Endothelial cell of umbilical vein (primary cell): Measurements from ENCODE around the gene RAD51B. TPM values are rescaled to one million over a fixed set of nuclear protein-coding genes. Genes with fewer than 3 reads are reported as not detected.

Source experiments
- BruUV-seq: library from RNA; stranded (reverse); fragments of 400-500 nt; replicated peaks from 2 replicates; lab custom pipeline; 2021; lab: Mats Ljungman, UMichigan
- CTCF ChIA-PET: fragments of 300-600, 350-600 bp; sonication (Branson Sonifier 250); formaldehyde crosslinking; loops from one replicate; lab custom pipeline; 2021; ENCODE audit warnings: antibody characterized with exemption, inconsistent platforms; lab: Charles Lee
- POLR2A ChIA-PET: fragments of 300-600, 350-600 bp; sonication (Branson Sonifier 250); formaldehyde crosslinking; loops from one replicate; lab custom pipeline; 2021; ENCODE audit warnings: antibody characterized with exemption, inconsistent platforms; lab: Charles Lee
- DNase-seq: peaks from one replicate; pipeline ENCODE4 v3.0.0-alpha.2; 2011; ENCODE audit warnings: low read depth, low spot score
- FAIRE-seq: peaks from 2 replicates; lab custom pipeline; 2011; peaks lifted over from hg19 to GRCh38; lab: Jason Lieb, UNC
- H2AFZ ChIP-seq: 2 replicates; pipeline ENCODE4 v1.6.0; 2012; ENCODE audit warnings: low read depth, low read length, control low read depth, inconsistent platforms
- H3K27ac ChIP-seq: 2 replicates; pipeline ENCODE4 v1.5.1; 2011; ENCODE audit warnings: low read depth, mild to moderate bottlenecking, control low read depth, low read length, moderate library complexity; ENCODE audit not compliant: insufficient read depth
- H3K27me3 ChIP-seq, 2 experiments: 2 replicates each; pipeline versions ENCODE4 v1.6.0 to v1.6.1; 2011; ENCODE audit warnings: low read length in 2 of 2, mixed read lengths in 1 of 2; ENCODE audit not compliant: control insufficient read depth in 2 of 2, insufficient read depth in 2 of 2
- H3K36me3 ChIP-seq, 2 experiments: 2 replicates in 1 of 2; 3 replicates in 1 of 2; pipeline ENCODE4 v1.5.1; 2011; ENCODE audit warnings: low read length in 2 of 2, mild to moderate bottlenecking in 1 of 2, moderate library complexity in 1 of 2; ENCODE audit not compliant: control insufficient read depth in 2 of 2, insufficient read depth in 2 of 2; ENCODE audit errors: extremely low read depth in 1 of 2
- H3K4me1 ChIP-seq: 3 replicates; pipeline ENCODE4 v1.5.1; 2011; ENCODE audit warnings: mild to moderate bottlenecking, low read length; ENCODE audit not compliant: control insufficient read depth, insufficient read depth; ENCODE audit errors: extremely low read depth
- H3K4me2 ChIP-seq: 2 replicates; pipeline ENCODE4 v1.6.1; 2011; ENCODE audit warnings: low read length, control low read depth, mixed read lengths; ENCODE audit not compliant: insufficient read depth
- H3K4me3 ChIP-seq, 3 experiments: fragments of 200-600 bp in 1 of 3; sonication (generic), shearing (Covaris generic) in 1 of 3; replicated peaks in 1 of 3; 2 replicates each; pipeline ENCODE4 v1.5.1; 2011 to 2016; ENCODE audit warnings: control low read depth in 3 of 3, low read length in 3 of 3, mild to moderate bottlenecking in 2 of 3, inconsistent platforms in 1 of 3, low read depth in 1 of 3, moderate library complexity in 1 of 3; ENCODE audit not compliant: insufficient read depth in 1 of 3
- H3K79me2 ChIP-seq: 2 replicates; pipeline ENCODE4 v1.6.0; 2012; ENCODE audit warnings: low read length, inconsistent platforms; ENCODE audit not compliant: control insufficient read depth, insufficient read depth
- H3K9ac ChIP-seq: replicated peaks from 2 replicates; pipeline ENCODE3; 2011; ENCODE audit warnings: low read length, control low read depth; ENCODE audit not compliant: insufficient read depth; ENCODE audit errors: extremely low read depth
- H3K9me1 ChIP-seq: replicated peaks from 3 replicates; pipeline ENCODE4 v1.6.0; 2011; ENCODE audit warnings: mild to moderate bottlenecking, low read length; ENCODE audit not compliant: control insufficient read depth, insufficient read depth; ENCODE audit errors: extremely low read depth
- H3K9me3 ChIP-seq: replicated peaks from 2 replicates; pipeline ENCODE4 v1.5.1; 2012; ENCODE audit warnings: low read length, inconsistent platforms; ENCODE audit not compliant: control insufficient read depth, insufficient read depth
- H4K20me1 ChIP-seq: replicated peaks from 2 replicates; pipeline ENCODE3; 2011; ENCODE audit warnings: mild to moderate bottlenecking, low read length; ENCODE audit not compliant: control insufficient read depth, insufficient read depth; ENCODE audit errors: extremely low read depth
- CTCF ChIP-seq, 2 donors: IDR thresholded peaks; 1 replicate in 1 of 2; 2 replicates in 1 of 2; pipeline ENCODE4 v1.5.1; 2011; ENCODE audit warnings: low read length in 2 of 2, mild to moderate bottlenecking in 2 of 2, moderate library complexity in 2 of 2, control low read depth in 1 of 2, inconsistent platforms in 1 of 2, low read depth in 1 of 2; ENCODE audit not compliant: insufficient read depth in 1 of 2; ENCODE audit errors: extremely low read depth in 1 of 2
- EZH2 ChIP-seq: IDR thresholded peaks from 2 replicates; pipeline ENCODE4 v1.6.1; 2012; ENCODE audit warnings: borderline replicate concordance, low read depth, mild to moderate bottlenecking, moderate library complexity, low read length, inconsistent platforms; ENCODE audit not compliant: severe bottlenecking
- FOS ChIP-seq: IDR thresholded peaks from 2 replicates; pipeline ENCODE4 v1.6.1; 2011; ENCODE audit warnings: mild to moderate bottlenecking, low read length, moderate library complexity, borderline replicate concordance; ENCODE audit not compliant: insufficient read depth
- GATA2 ChIP-seq: IDR thresholded peaks from 2 replicates; pipeline ENCODE4 v1.7.0; 2011; ENCODE audit warnings: low read depth, mild to moderate bottlenecking, moderate library complexity, mixed read lengths, low read length; ENCODE audit not compliant: insufficient read length, insufficient read depth
- JUN ChIP-seq: IDR thresholded peaks from 2 replicates; pipeline ENCODE4 v1.6.1; 2011; ENCODE audit warnings: borderline replicate concordance, low read depth; ENCODE audit not compliant: insufficient read length, insufficient read depth
- MAX ChIP-seq: IDR thresholded peaks from 2 replicates; pipeline ENCODE4 v1.6.1; 2011; ENCODE audit not compliant: insufficient read depth, insufficient read length
- MYC ChIP-seq: IDR thresholded peaks from one replicate; pipeline ENCODE4 v1.6.1; 2011; ENCODE audit warnings: mild to moderate bottlenecking, low read depth, low read length
- POLR2A ChIP-seq: IDR thresholded peaks from 2 replicates; pipeline ENCODE4 v1.6.1; 2012; ENCODE audit warnings: low read depth, mild to moderate bottlenecking, control low read depth, low read length
- POLR2AphosphoS5 ChIP-seq: IDR thresholded peaks from 2 replicates; pipeline ENCODE4 v1.6.1; 2012; ENCODE audit warnings: low read depth, mild to moderate bottlenecking, control low read depth, low read length, moderate library complexity; ENCODE audit not compliant: insufficient read depth
- dilution Hi-C: fragments of 300-500 bp; cut with MboI; formaldehyde crosslinking; loops from one replicate; pipeline ENCODE4 v1.15.0; 2019; ENCODE audit warnings: low sequenced_read_pairs; ENCODE audit not compliant: extremely low pct_ligation_motif_present
- intact Hi-C: fragments of 100-400 bp; cut with micrococcal nuclease; formaldehyde crosslinking; loops from one replicate; pipeline ENCODE4 v1.10.0; 2022
- polyA plus RNA-seq, 4 experiments: library from polyadenylated mRNA; depleted of rRNA in 3 of 4; stranded (reverse) in 3 of 4; unstranded in 1 of 4; fragments of >200 nt; gene quantifications; 2 replicates each; pipeline versions ENCODE4 v1.2.1 to v1.2.3, GENCODE V29; 2011 to 2012; ENCODE audit warnings: missing spikeins in 1 of 4
- total RNA-seq: library from RNA; stranded (reverse); gene quantifications from 2 replicates; pipeline ENCODE4 v1.2.3, GENCODE V29; 2021

Gene RAD51B
- total and polyA plus RNA-seq, 2 donors (not counting 3 experiments of a cell fraction or from before 2014, with no cell fraction given), result 3.9 to 19.0 TPM

- ChIA-PET POLR2A (no interaction called here), CTCF (interaction anchor here (1.2 kb wide), 1 partner anchor 99 kb away, joined by 3 read pairs; no protein-coding TSS in a partner anchor)
- DNase-seq (no peak), FAIRE-seq (no peak)
- dilution Hi-C loops, result no loop called here
- Histone ChIP-seq H3K36me3 (no peaks in the 10 kb centered on the region), H3K4me3 (no peak overlapping the region), H3K4me2 (no peak overlapping the region), H3K27me3 (no peaks in the 10 kb centered on the region), H3K27ac (no peak overlapping the region), H4K20me1 (no peaks in the 10 kb centered on the region), H3K9me3 (no peaks in the 10 kb centered on the region), H3K79me2 (no peaks in the 10 kb centered on the region), H3K9me1 (no peaks in the 10 kb centered on the region), H3K9ac (no peak overlapping the region), H3K4me1 (no peaks in the 10 kb centered on the region), H2AFZ (peak overlapping the region; percentile 12)
- BruUV-seq, result no TSS peak
- TF ChIP-seq EZH2, result no peak
- no peak for TF ChIP-seq JUN
- no peak for TF ChIP-seq MAX
- TF ChIP-seq POLR2AphosphoS5, result no peak
- no peak for TF ChIP-seq FOS
- TF ChIP-seq MYC, result no peak
- no peak for TF ChIP-seq POLR2A
- no peak for TF ChIP-seq CTCF (IDR thresholded peaks at IDR 0.05; ENCODE audit: extremely low read depth in 1 of 2, insufficient read depth in 1 of 2, low read depth in 1 of 2, low read length in 2 of 2)
- TF ChIP-seq GATA2, result no peak
- intact Hi-C loops, result no loop called here
Observed at GRCh38 chr14:68397371-68397811, 577.8 kb downstream of the RAD51B start.
